ENCODE results near the gene RPS2.
"Not testable (repeated sequence)": the region's sequence is repeated elsewhere in the genome, so short reads cannot be mapped to it uniquely, and the experiment has no call there.

The RPS2 gene

GRCh38 chr16:1926271-1926670, 38.4 kb downstream of the RPS2 start:
- H3K4me3 ChIP-seq (ENCODE audit: low read depth, low read length): no peak overlapping the region
- TF ChIP-seq CTCF (IDR thresholded peaks at IDR 0.05; ENCODE audit: low read depth, low read length) (no peak), POLR2A (IDR thresholded peaks at IDR 0.05; ENCODE audit: extremely low read depth, insufficient read length) (no peak), MYC (IDR thresholded peaks at IDR 0.05; ENCODE audit: low read depth, low read length) (no peak), MAX (IDR thresholded peaks at IDR 0.05; ENCODE audit: low read depth, low read length) (no peak)
- no peak for DNase-seq (ENCODE audit: low read depth)

GRCh38 chr16:1924095-1924494, 40.5 kb downstream of the RPS2 start:
- TF ChIP-seq MYC (IDR thresholded peaks at IDR 0.05; ENCODE audit: low read depth, low read length): no peak
- TF ChIP-seq MAX (IDR thresholded peaks at IDR 0.05; ENCODE audit: low read depth, low read length): no peak
- TF ChIP-seq CTCF (IDR thresholded peaks at IDR 0.05; ENCODE audit: low read depth, low read length): no peak
- TF ChIP-seq POLR2A (IDR thresholded peaks at IDR 0.05; ENCODE audit: extremely low read depth, insufficient read length): no peak
- DNase-seq (ENCODE audit: low read depth): no peak
- H3K4me3 ChIP-seq (ENCODE audit: low read depth, low read length): no peak overlapping the region

- no peak overlapping the region for H3K4me3 ChIP-seq (ENCODE audit: low read depth, low read length)
- no peak for TF ChIP-seq MAX (IDR thresholded peaks at IDR 0.05; ENCODE audit: low read depth, low read length)
- peak; percentile 8 for TF ChIP-seq CTCF (IDR thresholded peaks at IDR 0.05; ENCODE audit: low read depth, low read length)
- no peak for TF ChIP-seq POLR2A (IDR thresholded peaks at IDR 0.05; ENCODE audit: extremely low read depth, insufficient read length)
- no peak for TF ChIP-seq MYC (IDR thresholded peaks at IDR 0.05; ENCODE audit: low read depth, low read length)
- no peak for DNase-seq (ENCODE audit: low read depth)
Observed at GRCh38 chr16:1923299-1924034, 41.2 kb downstream of the RPS2 start.

- no peak for TF ChIP-seq CTCF (IDR thresholded peaks at IDR 0.05; ENCODE audit: low read depth, low read length)
- no peak for TF ChIP-seq POLR2A (IDR thresholded peaks at IDR 0.05; ENCODE audit: extremely low read depth, insufficient read length)
- TF ChIP-seq MAX (IDR thresholded peaks at IDR 0.05; ENCODE audit: low read depth, low read length): no peak
- TF ChIP-seq MYC (IDR thresholded peaks at IDR 0.05; ENCODE audit: low read depth, low read length): no peak
- no peak for DNase-seq (ENCODE audit: low read depth)
- no peak overlapping the region for H3K4me3 ChIP-seq (ENCODE audit: low read depth, low read length)
Observed at GRCh38 chr16:1922357-1922756, 42.3 kb downstream of the RPS2 start.

GRCh38 chr16:1920727-1921171, 43.9 kb downstream of the RPS2 start:
- DNase-seq (ENCODE audit: low read depth): peak; percentile 70
- no peak overlapping the region for H3K4me3 ChIP-seq (ENCODE audit: low read depth, low read length)
- TF ChIP-seq MYC (IDR thresholded peaks at IDR 0.05; ENCODE audit: low read depth, low read length) (no peak), POLR2A (IDR thresholded peaks at IDR 0.05; ENCODE audit: extremely low read depth, insufficient read length) (no peak), MAX (IDR thresholded peaks at IDR 0.05; ENCODE audit: low read depth, low read length) (no peak), CTCF (IDR thresholded peaks at IDR 0.05; ENCODE audit: low read depth, low read length) (no peak)

GRCh38 chr16:1920122-1920521, 44.5 kb downstream of the RPS2 start:
- H3K4me3 ChIP-seq (ENCODE audit: low read depth, low read length); DNase-seq (ENCODE audit: low read depth): not testable (repeated sequence)
